HG02588 (cell line): Measurements from ENCODE around the gene SKOR1.

Source experiments
- ATAC-seq: cut with Tn5 transposase; IDR thresholded peaks from one replicate; pipeline ENCODE4 v1.9.1; 2021; ENCODE audit warnings: mild to moderate bottlenecking, moderate library complexity; ENCODE audit not compliant: unreplicated experiment

SKOR1 gene, protein sequence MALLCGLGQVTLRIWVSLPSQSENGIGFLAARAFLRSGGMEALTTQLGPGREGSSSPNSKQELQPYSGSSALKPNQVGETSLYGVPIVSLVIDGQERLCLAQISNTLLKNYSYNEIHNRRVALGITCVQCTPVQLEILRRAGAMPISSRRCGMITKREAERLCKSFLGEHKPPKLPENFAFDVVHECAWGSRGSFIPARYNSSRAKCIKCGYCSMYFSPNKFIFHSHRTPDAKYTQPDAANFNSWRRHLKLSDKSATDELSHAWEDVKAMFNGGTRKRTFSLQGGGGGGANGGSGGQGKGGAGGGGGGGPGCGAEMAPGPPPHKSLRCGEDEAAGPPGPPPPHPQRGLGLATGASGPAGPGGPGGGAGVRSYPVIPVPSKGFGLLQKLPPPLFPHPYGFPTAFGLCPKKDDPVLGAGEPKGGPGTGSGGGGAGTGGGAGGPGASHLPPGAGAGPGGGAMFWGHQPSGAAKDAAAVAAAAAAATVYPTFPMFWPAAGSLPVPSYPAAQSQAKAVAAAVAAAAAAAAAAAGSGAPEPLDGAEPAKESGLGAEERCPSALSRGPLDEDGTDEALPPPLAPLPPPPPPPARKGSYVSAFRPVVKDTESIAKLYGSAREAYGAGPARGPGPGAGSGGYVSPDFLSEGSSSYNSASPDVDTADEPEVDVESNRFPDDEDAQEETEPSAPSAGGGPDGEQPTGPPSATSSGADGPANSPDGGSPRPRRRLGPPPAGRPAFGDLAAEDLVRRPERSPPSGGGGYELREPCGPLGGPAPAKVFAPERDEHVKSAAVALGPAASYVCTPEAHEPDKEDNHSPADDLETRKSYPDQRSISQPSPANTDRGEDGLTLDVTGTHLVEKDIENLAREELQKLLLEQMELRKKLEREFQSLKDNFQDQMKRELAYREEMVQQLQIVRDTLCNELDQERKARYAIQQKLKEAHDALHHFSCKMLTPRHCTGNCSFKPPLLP

DNA sequence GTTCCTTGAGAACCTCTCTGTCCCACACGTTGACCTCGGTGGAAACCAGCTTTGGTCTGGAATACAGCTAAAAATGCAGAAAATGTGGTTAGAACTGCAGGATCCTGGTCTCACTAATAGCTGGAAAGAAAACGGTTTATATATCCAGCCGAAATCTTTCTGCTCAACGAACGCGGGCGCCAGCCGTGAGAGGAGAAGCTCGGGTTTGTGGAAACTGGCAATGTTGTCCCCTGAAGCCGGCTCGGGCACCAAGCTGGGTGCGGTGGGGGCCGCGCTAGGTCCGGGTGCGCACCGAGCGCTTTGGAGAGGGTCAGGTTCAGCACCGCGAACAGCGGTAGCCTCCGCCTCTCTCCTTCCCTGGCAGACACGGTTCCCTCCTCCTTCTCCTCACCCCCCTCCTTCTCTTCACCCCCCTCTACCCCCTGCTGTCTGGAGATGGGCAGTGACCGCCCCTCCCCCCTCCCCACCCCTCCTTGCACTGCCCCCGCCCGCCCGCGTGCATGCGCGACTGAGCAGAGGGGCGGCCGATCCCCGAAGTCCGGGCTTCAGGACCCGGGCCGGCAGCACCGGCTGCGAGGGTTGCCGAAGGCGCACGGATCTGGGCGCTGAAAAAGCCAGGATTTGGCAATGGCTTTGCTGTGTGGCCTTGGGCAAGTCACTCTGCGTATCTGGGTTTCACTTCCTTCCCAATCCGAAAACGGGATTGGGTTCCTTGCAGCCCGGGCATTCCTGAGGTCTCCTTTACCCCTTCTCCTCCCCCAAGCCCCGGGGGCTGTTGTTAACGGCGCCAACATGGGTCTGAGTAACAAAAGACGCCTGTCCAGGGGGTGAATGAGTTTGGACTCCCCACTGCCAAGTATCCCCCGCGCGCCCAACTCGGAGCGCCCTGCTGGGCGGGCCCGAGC, at the start of gene SKOR1:
Gene SKOR1, plus strand, starts transcription at position 534 of the 905 bp plus-strand sequence. Its CDS starts 94 bp downstream, at position 628.
- ATAC-seq = no peak

GRCh38 chr15:67775998-67776397, 49.3 kb upstream of the SKOR1 start:
- no peak for ATAC-seq

GRCh38 chr15:67776600-67776999, 48.7 kb upstream of the SKOR1 start:
- no peak for ATAC-seq

DNA sequence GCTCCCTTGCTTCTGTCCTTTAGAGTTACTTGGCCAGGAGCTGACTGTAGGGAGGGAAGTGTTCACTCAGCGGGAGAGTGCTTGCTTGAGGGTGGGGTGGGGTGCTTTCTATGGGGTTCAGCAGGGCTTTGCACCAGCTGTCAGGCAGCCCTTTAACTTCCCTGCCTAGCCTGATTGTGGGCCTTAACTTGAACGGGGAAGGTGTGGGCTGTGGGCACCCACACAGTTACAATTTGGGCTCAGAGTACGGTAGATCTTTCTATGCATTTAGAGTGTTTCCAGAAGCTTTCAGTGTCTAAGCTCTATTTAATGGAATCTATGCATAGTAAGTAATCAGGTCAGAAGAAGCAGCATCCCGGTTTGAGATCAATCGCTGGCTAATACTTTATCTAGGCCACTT, 48.2 kb upstream of the SKOR1 start:
- ATAC-seq = no peak

- no peak for ATAC-seq
Measured at GRCh38 chr15:67777773-67778172, 47.5 kb upstream of the SKOR1 start.

DNA sequence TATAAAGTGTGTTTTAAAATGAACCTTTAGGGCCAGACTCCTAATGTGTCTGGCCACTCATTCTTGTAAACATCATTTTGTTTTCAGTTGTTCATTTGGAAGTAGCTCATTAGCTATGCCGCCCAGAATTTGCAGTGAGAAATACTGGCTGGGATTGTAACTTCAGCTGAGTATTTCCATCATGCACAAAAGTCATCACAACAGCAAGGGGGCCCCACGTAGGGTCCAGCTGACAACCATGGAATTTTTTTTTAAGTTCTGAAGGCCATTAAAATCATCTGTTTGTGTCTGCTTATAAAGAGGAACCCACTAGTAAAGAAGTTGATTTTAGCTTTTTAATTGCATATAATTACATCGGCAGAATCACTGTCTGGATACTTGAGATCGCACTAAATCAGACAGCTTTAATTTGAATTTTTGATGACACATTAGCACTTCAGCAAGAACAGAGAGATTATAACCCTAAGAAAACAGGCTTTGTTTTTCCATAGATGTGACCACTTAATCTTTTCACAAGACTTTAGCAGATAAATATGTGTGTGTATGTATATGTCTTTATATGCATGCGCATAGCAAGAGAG, 46.3 kb upstream of the SKOR1 start:
- no peak for ATAC-seq

DNA sequence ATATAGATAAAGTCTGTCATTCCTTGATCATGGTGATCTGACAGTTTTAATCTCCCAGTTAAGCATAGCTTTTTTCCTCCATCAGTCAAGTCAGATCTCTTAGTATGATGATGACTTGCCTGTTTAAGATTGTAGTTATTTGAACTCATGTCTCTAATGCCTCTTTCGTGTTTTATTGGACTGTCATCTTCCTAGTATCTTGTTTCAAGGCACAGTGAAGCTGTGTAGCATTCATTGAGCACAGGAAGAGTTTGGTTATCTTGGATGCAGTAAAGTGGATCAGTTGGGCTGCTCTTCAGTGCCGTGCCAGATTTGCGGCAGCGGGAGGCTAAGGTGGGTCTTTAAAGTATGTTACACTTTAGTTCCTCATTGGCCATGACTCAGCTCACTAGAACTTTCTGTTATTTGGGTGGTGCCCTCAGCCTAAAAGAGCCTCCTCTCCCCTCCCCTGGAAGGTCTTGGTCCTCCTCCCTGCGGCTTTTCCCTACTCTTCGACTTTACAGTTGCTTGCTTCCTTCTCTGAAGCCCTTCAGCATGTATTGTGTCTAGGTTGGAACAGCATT, 45.7 kb upstream of the SKOR1 start:
- ATAC-seq = no peak

DNA sequence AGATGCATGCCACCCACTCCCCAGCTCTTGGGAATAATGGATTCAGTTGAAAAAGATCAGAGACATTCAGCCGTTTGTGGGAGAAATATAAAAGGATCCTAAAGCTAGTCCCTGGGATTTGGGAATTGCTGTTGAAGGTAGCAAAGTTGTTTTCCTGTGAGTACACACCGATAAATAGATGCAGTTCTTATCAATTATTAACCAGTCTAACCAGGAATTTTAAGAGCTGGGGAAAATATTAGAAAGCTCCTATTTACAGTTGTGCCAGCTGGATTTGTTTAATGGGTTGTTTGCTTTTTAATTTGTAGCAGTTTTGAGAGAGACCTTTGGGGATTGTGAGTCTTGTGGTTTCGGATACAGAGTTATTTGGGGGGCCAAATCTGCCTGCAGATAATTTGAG, 44.2 kb upstream of the SKOR1 start:
- ATAC-seq = no peak

GRCh38 chr15:67781907-67782690, 43.2 kb upstream of the SKOR1 start:
- ATAC-seq = no peak

GRCh38 chr15:67782691-67782991, 42.7 kb upstream of the SKOR1 start:
- ATAC-seq = no peak

DNA sequence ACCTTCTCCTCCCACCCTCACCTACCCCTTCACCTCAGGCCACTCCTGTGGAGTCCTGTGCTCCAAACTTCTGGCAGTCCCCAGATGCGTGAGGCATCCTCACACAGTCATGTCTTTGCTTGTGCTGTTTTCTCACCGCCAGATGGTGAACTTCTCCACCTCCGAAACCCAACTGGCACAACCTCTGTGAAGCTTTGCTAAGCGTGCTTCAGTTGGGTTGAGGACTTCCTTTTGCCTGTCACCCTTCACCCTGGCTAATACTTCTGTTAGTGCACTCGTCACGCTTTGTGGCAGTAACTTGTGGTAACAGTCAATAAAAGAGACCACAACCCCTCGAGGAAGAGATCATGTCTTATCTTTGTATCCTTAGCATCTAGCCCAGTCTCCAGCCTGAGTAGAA, 42.0 kb upstream of the SKOR1 start:
- ATAC-seq = peak; percentile 49

- peak; percentile 79 for ATAC-seq
Measured at GRCh38 chr15:67784090-67784781, 41.1 kb upstream of the SKOR1 start.

- ATAC-seq = no peak
Measured at GRCh38 chr15:67784856-67785430, 40.4 kb upstream of the SKOR1 start.

GRCh38 chr15:67785431-67785830, 39.9 kb upstream of the SKOR1 start:
- no peak for ATAC-seq

GRCh38 chr15:67786646-67787045, 38.7 kb upstream of the SKOR1 start:
- no peak for ATAC-seq

DNA sequence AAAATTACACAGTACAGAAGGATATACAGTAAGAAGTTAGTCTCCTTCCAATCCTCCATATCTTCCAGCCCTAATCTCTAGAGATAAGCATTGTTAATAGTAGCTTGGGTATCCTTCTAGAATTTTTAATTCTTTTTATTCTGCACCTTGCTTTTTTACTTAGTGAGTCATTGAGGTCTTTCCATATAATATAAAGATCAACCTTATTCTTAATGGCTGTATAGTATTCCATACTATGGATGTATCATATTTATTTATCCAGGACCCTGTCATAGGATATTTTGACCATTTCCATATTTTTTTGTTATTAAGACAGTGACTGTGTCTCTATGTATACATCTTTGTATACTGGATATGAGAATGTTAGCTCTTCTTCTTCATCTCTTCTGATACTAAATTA, 36.3 kb upstream of the SKOR1 start:
- no peak for ATAC-seq

DNA sequence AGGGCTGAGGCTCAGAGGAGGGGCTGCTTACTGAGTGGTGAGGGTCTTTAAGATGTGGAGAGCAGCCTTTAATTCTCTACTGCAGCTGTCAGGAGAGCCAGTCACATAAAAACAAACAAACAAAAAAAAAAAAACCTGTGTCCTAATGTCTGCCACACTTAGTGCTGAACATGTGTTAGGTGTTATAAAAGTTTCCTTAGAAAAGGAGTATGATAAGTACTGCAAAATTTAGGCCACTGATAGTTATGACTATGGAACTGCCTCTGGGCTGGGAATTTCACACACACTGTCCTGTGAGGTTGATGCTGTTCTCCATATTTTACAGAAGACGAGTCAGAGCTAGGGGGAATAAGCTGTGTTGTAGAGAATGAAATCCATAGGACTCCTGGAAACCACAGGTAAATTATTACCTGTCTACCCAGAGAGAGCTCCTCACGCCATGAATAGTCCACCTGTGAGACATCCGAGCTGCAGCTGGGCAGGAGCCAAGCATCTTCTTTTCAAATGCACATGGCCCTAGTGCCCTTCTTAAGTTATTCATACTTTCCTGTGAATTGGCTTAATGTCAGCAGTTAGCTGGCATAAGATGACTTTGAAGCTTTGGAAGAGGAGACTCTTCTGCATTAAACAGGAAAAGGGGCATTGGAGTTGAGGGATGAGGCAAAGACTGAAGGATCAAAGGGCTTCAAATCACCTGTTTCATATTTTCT, 34.5 kb upstream of the SKOR1 start:
- no peak for ATAC-seq
